H1 (cell line): ENCODE results near the gene PSME2. TPM values are rescaled to one million over a fixed set of nuclear protein-coding genes. Genes with fewer than 3 reads are reported as not detected.

Experiments used
- BACH1 ChIP-seq: IDR thresholded peaks from 2 replicates; pipeline ENCODE4 v1.6.1; 2012; ENCODE audit warnings: low read length, improper control_type of control experiment
- BCL11A ChIP-seq, 2 experiments: IDR thresholded peaks; one replicate each; pipeline ENCODE4 v1.6.1; 2011; ENCODE audit warnings: low read depth in 2 of 2, low read length in 2 of 2, mild to moderate bottlenecking in 2 of 2
- CEBPB ChIP-seq: IDR thresholded peaks from 2 replicates; pipeline ENCODE4 v1.6.1; 2012; ENCODE audit warnings: low read depth, low read length
- CHD2 ChIP-seq: IDR thresholded peaks from 2 replicates; pipeline ENCODE4 v1.6.1; 2012; ENCODE audit warnings: low read length, improper control_type of control experiment
- CREB1 ChIP-seq: IDR thresholded peaks from 2 replicates; pipeline ENCODE4 v1.6.1; 2012; ENCODE audit warnings: inconsistent platforms
- CTBP2 ChIP-seq: IDR thresholded peaks from 2 replicates; pipeline ENCODE4 v1.7.0; 2011; ENCODE audit warnings: borderline replicate concordance, mild to moderate bottlenecking, moderate library complexity, mixed read lengths, low read length; ENCODE audit not compliant: insufficient read depth, insufficient read length
- EP300 ChIP-seq, 2 experiments: IDR thresholded peaks; 1 replicate in 1 of 2; 2 replicates in 1 of 2; pipeline ENCODE4 v1.6.1; 2011 to 2012; ENCODE audit warnings: low read depth in 2 of 2, low read length in 2 of 2, mild to moderate bottlenecking in 2 of 2, borderline replicate concordance in 1 of 2, inconsistent platforms in 1 of 2, moderate library complexity in 1 of 2
- EZH2 ChIP-seq: fragments of 200-600 bp; sonication (generic); IDR thresholded peaks from 2 replicates; pipeline ENCODE4 v1.7.1; 2012; ENCODE audit warnings: low read depth, mild to moderate bottlenecking, moderate library complexity, low read length, inconsistent platforms; ENCODE audit not compliant: severe bottlenecking
- FOSL1 ChIP-seq: IDR thresholded peaks from 2 replicates; pipeline ENCODE4 v1.6.1; 2011; ENCODE audit warnings: mild to moderate bottlenecking, low read depth, low read length, moderate library complexity; ENCODE audit not compliant: insufficient read depth
- GABPA ChIP-seq: IDR thresholded peaks from 2 replicates; pipeline ENCODE4 v1.6.1; 2011; ENCODE audit warnings: mild to moderate bottlenecking, low read length, moderate library complexity, borderline replicate concordance; ENCODE audit not compliant: insufficient read depth
- JUND ChIP-seq: IDR thresholded peaks from 2 replicates; pipeline ENCODE4 v1.6.1; 2011; ENCODE audit warnings: mild to moderate bottlenecking, improper control_type of control experiment, low read length
- KDM4A ChIP-seq: IDR thresholded peaks from one replicate; pipeline ENCODE4 v1.7.1; 2012; ENCODE audit warnings: low read depth, mild to moderate bottlenecking, moderate library complexity, low read length, inconsistent platforms; ENCODE audit not compliant: severe bottlenecking
- KDM5A ChIP-seq: fragments of 200-600 bp; IDR thresholded peaks from 2 replicates; pipeline ENCODE4 v1.7.1; 2012; ENCODE audit warnings: mild to moderate bottlenecking, low read length, inconsistent platforms, mixed read lengths
- NANOG ChIP-seq: IDR thresholded peaks from 2 replicates; pipeline ENCODE4 v1.6.1; 2011; ENCODE audit warnings: low read length, low read depth, mild to moderate bottlenecking, inconsistent platforms; ENCODE audit not compliant: insufficient read depth, poor library complexity, severe bottlenecking
- NRF1 ChIP-seq: IDR thresholded peaks from 2 replicates; pipeline ENCODE4 v1.6.1; 2011; ENCODE audit warnings: mild to moderate bottlenecking, low read depth, low read length, improper control_type of control experiment
- PHF8 ChIP-seq: fragments of 200-600 bp; sonication (generic); conservative IDR thresholded peaks from 2 replicates; pipeline ENCODE4 v1.7.1; 2012; ENCODE audit warnings: low read depth, mild to moderate bottlenecking, inconsistent platforms, low read length, moderate library complexity
- POLR2AphosphoS5 ChIP-seq: IDR thresholded peaks from 2 replicates; pipeline ENCODE4 v1.6.1; 2011; ENCODE audit warnings: low read depth, low read length
- RBBP5 ChIP-seq: IDR thresholded peaks from 2 replicates; pipeline ENCODE4 v1.7.1; 2012; ENCODE audit warnings: low read depth, mild to moderate bottlenecking, inconsistent platforms, low read length, moderate library complexity, borderline replicate concordance
- SAP30 ChIP-seq: fragments of 300-600 bp; sonication (generic); IDR thresholded peaks from 2 replicates; pipeline ENCODE4 v1.7.1; 2012; ENCODE audit warnings: low read length, moderate library complexity, mild to moderate bottlenecking, inconsistent platforms; ENCODE audit not compliant: insufficient read depth, insufficient replicate concordance
- SP1 ChIP-seq: IDR thresholded peaks from 2 replicates; pipeline ENCODE4 v1.6.1; 2011; ENCODE audit warnings: low read depth, low read length
- SP2 ChIP-seq: IDR thresholded peaks from 2 replicates; pipeline ENCODE4 v1.6.1; 2012; ENCODE audit warnings: mild to moderate bottlenecking, low read length, inconsistent platforms
- SRF ChIP-seq: IDR thresholded peaks from 2 replicates; pipeline ENCODE4 v1.6.1; 2011; ENCODE audit warnings: mild to moderate bottlenecking, low read depth, low read length, moderate library complexity
- TCF12 ChIP-seq: IDR thresholded peaks from 2 replicates; pipeline ENCODE4 v1.6.1; 2011; ENCODE audit warnings: low read depth, mild to moderate bottlenecking, low read length
- USF2 ChIP-seq: IDR thresholded peaks from 2 replicates; pipeline ENCODE4 v1.6.1; 2011; ENCODE audit warnings: low read length, improper control_type of control experiment
- polyA plus RNA-seq, 7 experiments: library from polyadenylated mRNA; depleted of rRNA in 3 of 7; stranded (reverse) in 5 of 7; unstranded in 2 of 7; fragments of >200 nt in 5 of 7; fragments of 200-250 nt in 2 of 7; gene quantifications; 1 replicate in 5 of 7; 2 replicates in 1 of 7; 4 replicates in 1 of 7; pipeline versions ENCODE4 v1.2.1 to v1.2.3, GENCODE V29; 2011 to 2013; ENCODE audit warnings: missing spikeins in 2 of 7, mixed read lengths in 2 of 7
- total RNA-seq: library from RNA; stranded (reverse); fragmentation: NEBNext Ultra II Directional; extraction: Animal tissue kit (Norgen Biotek cat#: 25700); gene quantifications from 2 replicates; pipeline ENCODE4 v1.2.1, GENCODE V29; 2021

The PSME2 gene
- total and polyA plus RNA-seq, 2 of the 8 experiments (the other 6 are each of a cell fraction or from before 2014, with no cell fraction given), result 71.8 to 111 TPM

DNA sequence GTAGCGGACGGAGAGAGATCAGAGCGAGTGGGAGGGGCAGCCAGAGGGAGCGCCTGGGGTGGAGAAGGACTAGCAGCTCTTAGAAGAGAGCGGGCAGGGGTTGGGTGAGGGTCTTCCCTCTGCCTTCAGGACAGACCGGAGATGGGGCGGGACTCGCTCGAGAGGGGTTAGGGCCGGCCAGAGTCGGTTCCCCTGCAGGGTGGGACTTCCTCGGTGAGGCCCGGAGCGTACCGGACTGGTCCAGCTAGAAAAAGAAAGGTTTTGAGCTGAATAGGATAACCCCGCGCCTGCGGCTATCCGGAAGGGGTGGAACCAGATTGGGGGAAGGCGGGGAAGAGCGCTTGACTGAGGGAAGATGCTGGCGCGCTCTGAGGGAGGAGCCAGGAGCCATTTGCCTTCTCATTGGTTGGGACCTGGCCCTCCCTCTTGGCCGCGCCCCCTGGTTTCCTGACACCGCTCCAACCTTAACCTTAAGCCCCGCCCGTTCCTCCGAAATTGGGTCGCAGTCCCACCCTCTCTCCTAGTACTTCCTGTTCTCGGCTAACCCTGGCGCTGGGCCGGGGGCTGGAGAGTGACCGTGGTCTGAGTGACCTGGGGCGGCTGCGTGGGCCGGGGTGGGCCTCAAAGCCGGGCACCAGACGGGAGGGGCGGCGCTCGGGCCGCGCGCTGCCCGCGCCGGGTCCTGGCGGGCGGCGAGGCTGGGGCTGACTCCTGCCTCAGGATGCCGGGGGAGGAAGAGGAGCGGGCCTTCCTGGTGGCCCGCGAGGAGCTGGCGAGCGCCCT is 759 bp upstream of the PSME2 start, which contains the start of gene RNF31 (continued):
- TF ChIP-seq EZH2 (no peak), CEBPB (no peak), EP300 (IDR thresholded peaks at IDR 0.05; ENCODE audit: borderline replicate concordance in 1 of 2, low read depth in 2 of 2, low read length in 2 of 2) (no peak), CTBP2 (no peak), POLR2AphosphoS5 (no peak; the same call in 1 of the 2 replicates), BACH1 (no peak), SAP30 (no peak), FOSL1 (no peak), SP2 (no peak), RBBP5 (no peak), GABPA (no peak), BCL11A (IDR thresholded peaks at IDR 0.05; ENCODE audit: low read depth in 2 of 2, low read length in 2 of 2) (no peak), SRF (no peak), JUND (no peak), NRF1 (no peak), USF2 (no peak), KDM5A (no peak), PHF8 (peak; percentile 34; the same call in 1 of the 2 replicates), CREB1 (no peak), CHD2 (no peak), KDM4A (peak; percentile 69), SP1 (peak; percentile 54; the same call in 1 of the 2 replicates), TCF12 (no peak), NANOG (no peak)
